ENCODE data around the gene ENC1. TPM values are rescaled to one million over a fixed set of nuclear protein-coding genes. Genes with fewer than 3 reads are reported as not detected.

Gene ENC1
- polyA plus RNA-seq, 1 donor (not counting 4 experiments of a cell fraction or from before 2014, with no cell fraction given), result 68.1 TPM

DNA sequence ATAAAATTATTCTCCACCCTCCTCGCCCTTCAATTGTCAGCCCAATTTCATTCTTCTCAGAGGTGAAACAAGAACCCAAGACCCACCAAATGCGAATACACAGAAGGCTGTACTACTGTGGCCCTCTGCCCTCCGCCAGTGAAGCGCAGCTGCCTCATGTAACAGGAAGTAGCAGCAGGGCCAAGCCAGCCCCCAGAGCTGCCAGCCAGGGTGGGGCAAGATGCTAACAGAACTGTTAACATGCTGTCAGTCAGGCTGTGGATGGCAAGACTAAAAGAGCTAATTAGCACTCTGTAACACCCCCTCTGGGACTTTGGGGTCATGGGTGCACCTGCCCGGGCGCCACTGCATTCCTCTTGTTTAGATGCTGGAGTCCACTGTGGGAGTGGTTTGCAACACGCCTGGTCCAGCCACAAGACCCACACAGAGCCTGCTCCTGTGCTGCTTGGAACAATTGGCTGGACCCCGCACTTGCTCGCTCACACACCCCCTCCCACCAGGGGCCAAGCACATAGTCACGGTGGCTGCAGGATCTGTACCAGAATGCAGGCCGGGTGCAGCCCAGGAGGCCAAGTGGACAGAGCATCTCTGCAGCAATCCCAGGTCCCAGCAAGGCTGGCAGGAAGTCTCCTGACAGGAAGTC lies 30.0 kb upstream of the ENC1 start:
- no peak for FAIRE-seq

DNA sequence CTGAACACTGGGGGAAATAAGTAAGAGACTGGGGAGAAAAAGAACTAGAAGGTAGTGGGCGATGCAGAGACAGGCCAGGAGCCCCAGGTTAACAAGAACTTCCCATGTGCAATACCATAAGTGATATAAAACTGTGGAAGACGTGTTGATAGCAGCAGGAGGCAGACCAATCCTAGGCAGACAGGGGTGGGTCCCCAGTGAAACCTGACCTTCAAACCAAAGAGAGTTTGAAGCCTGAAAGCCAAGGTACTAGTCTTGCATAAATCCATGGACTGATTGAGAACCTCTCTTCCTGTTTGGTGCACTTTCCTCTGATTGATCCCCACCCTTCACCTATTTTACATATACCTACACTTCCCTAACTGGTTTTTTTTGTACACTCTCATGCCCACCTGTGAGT lies 29.3 kb upstream of the ENC1 start:
- Histone ChIP-seq H3K9ac (ENCODE audit: control insufficient read depth, extremely low read depth, insufficient read depth, low read length) (no peak overlapping the region), H3K4me2 (ENCODE audit: control insufficient read depth, extremely low read depth, insufficient read depth, low read depth, low read length) (no peak overlapping the region), H3K9me1 (ENCODE audit: control insufficient read depth, extremely low read depth, insufficient read depth, low read length) (no peaks in the 10 kb centered on the region), H3K79me2 (ENCODE audit: control insufficient read depth, insufficient read depth, low read length) (no peaks in the 10 kb centered on the region), H3K4me3 (ENCODE audit: control insufficient read depth in 2 of 3, extremely low read depth in 1 of 3, insufficient read depth in 2 of 3, low read depth in 1 of 3, low read length in 3 of 3) (no peak overlapping the region), H3K27me3 (ENCODE audit: control insufficient read depth, extremely low read depth, insufficient read depth, low read length) (no peaks in the 10 kb centered on the region), H4K20me1 (ENCODE audit: control insufficient read depth, extremely low read depth, insufficient read depth, low read length) (no peaks in the 10 kb centered on the region), H3K4me1 (ENCODE audit: control insufficient read depth, extremely low read depth, insufficient read depth, low read length) (peaks cover 8% of the 10 kb centered on the region), H2AFZ (ENCODE audit: control insufficient read depth, low read length) (no peak overlapping the region), H3K9me3 (ENCODE audit: control insufficient read depth, low read depth, low read length) (no peaks in the 10 kb centered on the region), H3K27ac (ENCODE audit: control insufficient read depth, insufficient read depth, low read length) (no peak overlapping the region), H3K36me3 (ENCODE audit: control insufficient read depth in 2 of 2, extremely low read depth in 1 of 2, insufficient read depth in 2 of 2, low read length in 2 of 2) (no peaks in the 10 kb centered on the region)
- FAIRE-seq (no peak), DNase-seq (ENCODE audit: low read depth, low spot score) (no peak)
- no peak for TF ChIP-seq EZH2 (IDR thresholded peaks at IDR 0.05; ENCODE audit: low read length)
- TF ChIP-seq, protein P1, sequence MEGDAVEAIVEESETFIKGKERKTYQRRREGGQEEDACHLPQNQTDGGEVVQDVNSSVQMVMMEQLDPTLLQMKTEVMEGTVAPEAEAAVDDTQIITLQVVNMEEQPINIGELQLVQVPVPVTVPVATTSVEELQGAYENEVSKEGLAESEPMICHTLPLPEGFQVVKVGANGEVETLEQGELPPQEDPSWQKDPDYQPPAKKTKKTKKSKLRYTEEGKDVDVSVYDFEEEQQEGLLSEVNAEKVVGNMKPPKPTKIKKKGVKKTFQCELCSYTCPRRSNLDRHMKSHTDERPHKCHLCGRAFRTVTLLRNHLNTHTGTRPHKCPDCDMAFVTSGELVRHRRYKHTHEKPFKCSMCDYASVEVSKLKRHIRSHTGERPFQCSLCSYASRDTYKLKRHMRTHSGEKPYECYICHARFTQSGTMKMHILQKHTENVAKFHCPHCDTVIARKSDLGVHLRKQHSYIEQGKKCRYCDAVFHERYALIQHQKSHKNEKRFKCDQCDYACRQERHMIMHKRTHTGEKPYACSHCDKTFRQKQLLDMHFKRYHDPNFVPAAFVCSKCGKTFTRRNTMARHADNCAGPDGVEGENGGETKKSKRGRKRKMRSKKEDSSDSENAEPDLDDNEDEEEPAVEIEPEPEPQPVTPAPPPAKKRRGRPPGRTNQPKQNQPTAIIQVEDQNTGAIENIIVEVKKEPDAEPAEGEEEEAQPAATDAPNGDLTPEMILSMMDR (optimal IDR thresholded peaks at IDR 0.05 in 1 of 3, IDR thresholded peaks at IDR 0.05 in 1 of 3, conservative IDR thresholded peaks at IDR 0.05 in 1 of 3; ENCODE audit: extremely low read depth in 1 of 3, insufficient read depth in 2 of 3, low read length in 3 of 3), result no peak
- dilution Hi-C loops (cut with MboI; ENCODE audit: extremely low pct_ligation_motif_present, low sequenced_read_pairs), result no loop called here

More for the DNA sequence above, 30.0 kb upstream of the ENC1 start:
- DNase-seq (ENCODE audit: low read depth, low spot score), result no peak
- TF ChIP-seq, protein P1 (optimal IDR thresholded peaks at IDR 0.05 in 1 of 3, IDR thresholded peaks at IDR 0.05 in 1 of 3, conservative IDR thresholded peaks at IDR 0.05 in 1 of 3; ENCODE audit: extremely low read depth in 1 of 3, insufficient read depth in 2 of 3, low read length in 3 of 3), result no peak
- TF ChIP-seq EZH2 (IDR thresholded peaks at IDR 0.05; ENCODE audit: low read length), result no peak
- H3K36me3 ChIP-seq (ENCODE audit: control insufficient read depth in 2 of 2, extremely low read depth in 1 of 2, insufficient read depth in 2 of 2, low read length in 2 of 2), result no peaks in the 10 kb centered on the region
- peaks cover 8% of the 10 kb centered on the region for H3K4me1 ChIP-seq (ENCODE audit: control insufficient read depth, extremely low read depth, insufficient read depth, low read length)
- H4K20me1 ChIP-seq (ENCODE audit: control insufficient read depth, extremely low read depth, insufficient read depth, low read length), result no peaks in the 10 kb centered on the region
- H3K4me2 ChIP-seq (ENCODE audit: control insufficient read depth, extremely low read depth, insufficient read depth, low read depth, low read length), result no peak overlapping the region
- no peaks in the 10 kb centered on the region for H3K79me2 ChIP-seq (ENCODE audit: control insufficient read depth, insufficient read depth, low read length)
- H3K9me3 ChIP-seq (ENCODE audit: control insufficient read depth, low read depth, low read length), result no peaks in the 10 kb centered on the region
- no peak overlapping the region for H2AFZ ChIP-seq (ENCODE audit: control insufficient read depth, low read length)
- no peak overlapping the region for H3K27ac ChIP-seq (ENCODE audit: control insufficient read depth, insufficient read depth, low read length)
- no peak overlapping the region for H3K4me3 ChIP-seq (ENCODE audit: control insufficient read depth in 2 of 3, extremely low read depth in 1 of 3, insufficient read depth in 2 of 3, low read depth in 1 of 3, low read length in 3 of 3)
- dilution Hi-C loops (cut with MboI; ENCODE audit: extremely low pct_ligation_motif_present, low sequenced_read_pairs), result no loop called here
- no peak overlapping the region for H3K9ac ChIP-seq (ENCODE audit: control insufficient read depth, extremely low read depth, insufficient read depth, low read length)
- no peaks in the 10 kb centered on the region for H3K9me1 ChIP-seq (ENCODE audit: control insufficient read depth, extremely low read depth, insufficient read depth, low read length)
- no peaks in the 10 kb centered on the region for H3K27me3 ChIP-seq (ENCODE audit: control insufficient read depth, extremely low read depth, insufficient read depth, low read length)
